WERI-Rb-1 (cell line): ENCODE data around the gene NR6A1.

Source experiments
- DNase-seq: peaks from one replicate; pipeline ENCODE4 v3.0.0-alpha.2; 2020
- H3K27ac ChIP-seq: fragments of 250-450 bp; sonication (Bioruptor Pico); 2 replicates; pipeline ENCODE4 v1.5.1; 2020; ENCODE audit warnings: mild to moderate bottlenecking, moderate library complexity
- H3K27me3 ChIP-seq: fragments of 250-450 bp; sonication (Bioruptor Pico); 2 replicates; pipeline ENCODE4 v1.5.1; 2021; ENCODE audit warnings: mild to moderate bottlenecking, low read depth, moderate library complexity; ENCODE audit not compliant: insufficient read depth, severe bottlenecking
- H3K36me3 ChIP-seq: fragments of 250-450 bp; sonication (Bioruptor Pico); 2 replicates; pipeline ENCODE4 v1.5.1; 2020; ENCODE audit warnings: mild to moderate bottlenecking, moderate library complexity
- H3K4me3 ChIP-seq: 2 replicates; pipeline ENCODE4 v1.5.1; 2011; ENCODE audit warnings: low read depth, mild to moderate bottlenecking, control low read depth, low read length
- H3K9me3 ChIP-seq: fragments of 250-450 bp; sonication (Bioruptor Pico); 2 replicates; pipeline ENCODE4 v1.5.1; 2021; ENCODE audit warnings: mild to moderate bottlenecking, moderate library complexity; ENCODE audit not compliant: severe bottlenecking
- TF ChIP-seq, protein P1 (sequence below): IDR thresholded peaks from 2 replicates; pipeline ENCODE4 v1.5.1; 2011; ENCODE audit warnings: low read depth, mild to moderate bottlenecking, control low read depth, inconsistent platforms, low read length

Gene NR6A1

DNA sequence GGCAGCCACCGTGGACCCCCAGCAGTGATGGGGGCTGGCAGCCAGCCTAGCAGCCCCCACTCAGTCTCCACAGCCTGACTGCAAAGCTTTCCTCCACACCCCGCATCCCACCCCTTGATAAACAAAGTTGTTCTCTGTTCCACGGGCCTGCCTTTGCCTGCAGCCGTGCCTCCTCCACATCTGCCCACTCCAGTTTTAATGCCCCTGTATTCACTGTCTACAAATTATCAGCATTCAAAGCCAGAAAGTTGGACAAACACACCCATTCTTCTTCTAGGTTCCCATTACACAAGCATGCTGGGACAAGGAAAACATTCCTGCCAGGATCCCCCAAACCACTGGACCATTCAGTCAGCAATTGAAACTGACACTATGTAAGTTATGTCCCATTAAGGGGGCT, 240.9 kb downstream of the NR6A1 start:
- DNase-seq, result no peak
- Histone ChIP-seq H3K4me3 (no peak overlapping the region), H3K27ac (no peak overlapping the region), H3K27me3 (no peaks in the 10 kb centered on the region), H3K9me3 (no peaks in the 10 kb centered on the region), H3K36me3 (peaks cover 95% of the 10 kb centered on the region)
- TF ChIP-seq, protein P1, sequence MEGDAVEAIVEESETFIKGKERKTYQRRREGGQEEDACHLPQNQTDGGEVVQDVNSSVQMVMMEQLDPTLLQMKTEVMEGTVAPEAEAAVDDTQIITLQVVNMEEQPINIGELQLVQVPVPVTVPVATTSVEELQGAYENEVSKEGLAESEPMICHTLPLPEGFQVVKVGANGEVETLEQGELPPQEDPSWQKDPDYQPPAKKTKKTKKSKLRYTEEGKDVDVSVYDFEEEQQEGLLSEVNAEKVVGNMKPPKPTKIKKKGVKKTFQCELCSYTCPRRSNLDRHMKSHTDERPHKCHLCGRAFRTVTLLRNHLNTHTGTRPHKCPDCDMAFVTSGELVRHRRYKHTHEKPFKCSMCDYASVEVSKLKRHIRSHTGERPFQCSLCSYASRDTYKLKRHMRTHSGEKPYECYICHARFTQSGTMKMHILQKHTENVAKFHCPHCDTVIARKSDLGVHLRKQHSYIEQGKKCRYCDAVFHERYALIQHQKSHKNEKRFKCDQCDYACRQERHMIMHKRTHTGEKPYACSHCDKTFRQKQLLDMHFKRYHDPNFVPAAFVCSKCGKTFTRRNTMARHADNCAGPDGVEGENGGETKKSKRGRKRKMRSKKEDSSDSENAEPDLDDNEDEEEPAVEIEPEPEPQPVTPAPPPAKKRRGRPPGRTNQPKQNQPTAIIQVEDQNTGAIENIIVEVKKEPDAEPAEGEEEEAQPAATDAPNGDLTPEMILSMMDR, result no peak

DNA sequence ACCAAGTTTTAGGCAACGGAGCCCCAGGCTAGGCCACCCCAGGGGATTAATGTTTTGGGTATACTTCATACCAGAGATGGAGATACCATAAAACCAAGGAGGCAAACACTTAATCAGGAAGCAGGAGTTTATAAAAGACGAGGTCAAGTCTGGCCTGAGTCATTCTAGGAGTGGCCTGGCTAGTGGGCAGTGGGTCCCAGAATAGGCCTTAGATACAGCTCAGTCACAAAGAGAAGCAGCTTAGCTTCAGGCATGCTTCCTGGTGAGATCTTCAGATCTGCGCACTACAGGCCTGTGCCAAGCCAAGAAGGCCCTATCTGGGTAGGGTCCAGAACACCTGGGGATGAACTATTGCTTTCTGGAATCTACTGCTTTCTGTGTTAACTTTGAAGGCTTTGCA, 243.3 kb downstream of the NR6A1 start:
- H3K4me3 ChIP-seq, result no peak overlapping the region
- H3K27ac ChIP-seq, result no peak overlapping the region
- H3K9me3 ChIP-seq, result no peaks in the 10 kb centered on the region
- TF ChIP-seq, protein P1, result no peak
- H3K27me3 ChIP-seq, result no peaks in the 10 kb centered on the region
- DNase-seq, result no peak
- H3K36me3 ChIP-seq, result peaks cover 80% of the 10 kb centered on the region

DNA sequence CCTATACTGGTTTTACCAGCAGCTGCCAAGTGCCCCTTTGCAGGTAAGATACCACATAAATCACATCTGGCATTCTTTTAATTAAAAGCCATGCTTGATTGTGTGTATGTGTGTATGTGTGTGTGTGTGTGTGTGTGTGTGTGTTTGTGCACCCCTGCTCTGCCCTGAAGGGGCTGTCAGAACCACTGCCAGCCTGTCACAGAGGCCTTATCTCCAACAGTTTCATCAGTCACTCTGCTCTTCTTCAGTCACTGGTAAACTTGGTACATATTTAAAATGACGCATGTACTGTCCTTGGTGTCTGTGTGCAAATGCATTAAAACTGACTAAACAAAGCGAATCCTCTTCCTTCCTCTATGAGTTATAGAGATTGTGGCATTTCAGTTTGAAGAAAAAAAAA, 244.9 kb downstream of the NR6A1 start:
- H3K36me3 ChIP-seq, result peaks cover 73% of the 10 kb centered on the region
- H3K27me3 ChIP-seq, result no peaks in the 10 kb centered on the region
- no peak overlapping the region for H3K27ac ChIP-seq
- H3K4me3 ChIP-seq, result no peak overlapping the region
- TF ChIP-seq, protein P1, result no peak
- no peaks in the 10 kb centered on the region for H3K9me3 ChIP-seq
- DNase-seq, result no peak

DNA sequence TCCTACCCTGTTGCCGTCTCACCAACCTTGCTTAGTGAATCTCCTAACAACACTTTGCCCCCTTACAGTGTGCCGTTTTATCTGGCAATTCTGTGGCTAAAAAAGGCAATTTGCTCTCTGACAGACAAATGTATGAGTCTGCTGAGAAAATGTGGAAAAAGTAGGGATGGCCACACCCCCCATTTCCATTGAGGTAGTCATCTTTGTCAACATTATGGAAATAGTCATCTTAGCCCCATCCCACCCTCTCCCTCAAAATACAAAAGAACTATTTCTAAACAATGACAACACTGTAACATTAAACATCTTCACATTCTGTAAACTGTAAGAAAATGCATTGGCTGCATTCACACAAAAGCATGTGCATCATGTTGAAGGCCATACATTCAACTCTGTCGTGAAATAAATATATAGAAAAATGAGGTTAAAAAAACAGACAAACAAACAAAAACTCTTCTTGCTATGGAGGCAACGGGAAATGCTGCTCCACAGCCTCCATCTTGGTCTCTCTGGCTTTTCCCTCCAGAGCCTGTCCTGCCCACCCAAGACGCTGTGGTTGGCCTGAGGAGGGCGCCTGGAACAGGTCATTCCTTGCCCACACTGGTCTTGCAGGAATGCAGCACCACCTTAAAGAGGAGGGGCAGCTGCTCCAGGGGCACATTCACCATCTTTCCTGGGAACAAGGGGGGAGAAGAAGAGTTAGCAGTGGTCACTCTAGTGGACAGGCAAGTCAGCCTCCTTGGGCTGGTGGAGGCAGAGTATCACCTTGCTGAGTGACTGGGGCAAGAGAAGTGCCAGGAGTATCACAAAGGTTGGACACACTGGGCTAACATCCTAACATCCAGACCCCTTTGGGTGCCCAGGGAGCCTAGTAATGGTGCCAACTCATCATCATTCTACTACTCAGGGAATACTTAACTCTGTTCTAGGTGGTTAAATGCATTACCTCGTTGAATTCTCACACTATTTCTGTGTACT, 248.7 kb downstream of the NR6A1 start:
- H3K27ac ChIP-seq, result no peak overlapping the region
- TF ChIP-seq, protein P1, result peak; percentile 72
- H3K36me3 ChIP-seq, result peaks cover 58% of the 10 kb centered on the region
- H3K4me3 ChIP-seq, result no peak overlapping the region
- peak; percentile 75 for DNase-seq
- H3K9me3 ChIP-seq, result no peaks in the 10 kb centered on the region
- H3K27me3 ChIP-seq, result no peaks in the 10 kb centered on the region

DNA sequence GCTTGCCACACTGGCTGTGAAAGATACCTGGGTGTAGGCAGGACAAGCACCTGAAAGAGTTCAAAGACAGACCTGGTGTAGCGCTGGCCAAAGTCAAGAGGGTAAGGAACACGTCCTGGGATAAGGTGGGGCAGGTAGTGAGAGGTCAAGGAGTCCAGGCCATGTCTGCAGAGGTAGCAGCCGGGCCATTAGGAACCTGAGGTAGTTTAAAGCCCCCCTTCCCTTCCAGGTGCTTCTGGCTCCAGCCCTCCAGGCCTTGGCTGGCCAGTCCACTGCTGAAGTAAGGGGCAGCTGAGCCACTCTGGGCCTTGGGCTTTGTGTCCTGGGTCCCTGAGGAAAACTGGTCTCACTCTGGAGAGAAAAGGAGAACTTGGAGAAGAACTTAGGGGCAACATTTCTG, 250.0 kb downstream of the NR6A1 start:
- Histone ChIP-seq H3K36me3 (peaks cover 45% of the 10 kb centered on the region), H3K27me3 (no peaks in the 10 kb centered on the region), H3K4me3 (no peak overlapping the region), H3K9me3 (no peaks in the 10 kb centered on the region), H3K27ac (no peak overlapping the region)
- no peak for DNase-seq
- TF ChIP-seq, protein P1, result no peak
